SK-N-SH (cell line): Measurements from ENCODE around the gene SERPINA1. TPM values are rescaled to one million over a fixed set of nuclear protein-coding genes. Genes with fewer than 3 reads are reported as not detected.

Experiments
- CTCF ChIA-PET: fragments of 300-600, 350-600 bp; formaldehyde crosslinking; extraction: SDS; loops from one replicate; lab custom pipeline; 2021; lab: Yijun Ruan, JAX
- POLR2A ChIA-PET: fragments of 350-600 bp; sonication (Branson Sonifier 250); formaldehyde crosslinking; extraction: SDS; loops from one replicate; lab custom pipeline; 2020; ENCODE audit warnings: antibody characterized with exemption, inconsistent platforms; lab: Yijun Ruan, JAX
- DNase-seq: peaks from one replicate; pipeline ENCODE4 v3.0.0; 2012
- H2AFZ ChIP-seq: fragments of 200-600 bp; sonication (generic); 2 replicates; pipeline ENCODE4 v1.8.1; 2016; ENCODE audit warnings: antibody characterized with exemption, mild to moderate bottlenecking, low read depth
- H3F3A ChIP-seq: fragments of 200-600 bp; sonication (generic); replicated peaks from 2 replicates; pipeline ENCODE3; 2016; ENCODE audit warnings: antibody characterized with exemption, mild to moderate bottlenecking; ENCODE audit not compliant: insufficient read depth
- H3K27ac ChIP-seq, 2 experiments: fragments of 200-500 bp in 1 of 2; fragments of 200-600 bp in 1 of 2; sonication (Bioruptor generic) in 1 of 2; sonication (generic), shearing (Covaris generic) in 1 of 2; 2 replicates each; pipeline versions ENCODE4 v1.5.1 to v1.6.1; 2014 to 2016; ENCODE audit warnings: low read depth in 2 of 2, inconsistent platforms in 1 of 2, low read length in 1 of 2, mild to moderate bottlenecking in 1 of 2, mixed read lengths in 1 of 2
- H3K27me3 ChIP-seq: fragments of 200-600 bp; sonication (generic), shearing (Covaris generic); 2 replicates; pipeline ENCODE4 v1.6.1; 2016; ENCODE audit warnings: mixed run types; ENCODE audit not compliant: insufficient read depth
- H3K36me3 ChIP-seq, 2 experiments: fragments of 200-500 bp in 1 of 2; fragments of 200-600 bp in 1 of 2; sonication (Bioruptor generic) in 1 of 2; sonication (generic) in 1 of 2; replicated peaks in 1 of 2; 2 replicates each; pipeline versions ENCODE3 to v1.5.1; 2014 to 2016; ENCODE audit warnings: low read length in 1 of 2, mild to moderate bottlenecking in 1 of 2; ENCODE audit not compliant: insufficient read depth in 2 of 2, control insufficient read depth in 1 of 2
- H3K4me1 ChIP-seq, 2 experiments: fragments of 200-500 bp in 1 of 2; fragments of 200-600 bp in 1 of 2; sonication (Bioruptor generic) in 1 of 2; sonication (generic), shearing (Covaris generic) in 1 of 2; 2 replicates each; pipeline versions ENCODE4 v1.5.1 to v1.6.1; 2014 to 2016; ENCODE audit warnings: low read depth in 1 of 2, low read length in 1 of 2, mixed run types in 1 of 2; ENCODE audit not compliant: insufficient read depth in 2 of 2, control insufficient read depth in 1 of 2
- H3K4me2 ChIP-seq: fragments of 200-600 bp; sonication (generic), shearing (Covaris generic); 2 replicates; pipeline ENCODE4 v1.6.1; 2017; ENCODE audit warnings: mixed run types
- H3K4me3 ChIP-seq, 2 experiments: fragments of 200-500 bp in 1 of 2; fragments of 200-600 bp in 1 of 2; sonication (Bioruptor generic) in 1 of 2; sonication (generic), shearing (Covaris generic) in 1 of 2; 2 replicates each; pipeline versions ENCODE4 v1.5.1 to v1.8.1; 2014 to 2016; ENCODE audit warnings: low read depth in 2 of 2, inconsistent platforms in 1 of 2, low read length in 1 of 2, mild to moderate bottlenecking in 1 of 2, mixed read lengths in 1 of 2, moderate library complexity in 1 of 2
- H3K79me2 ChIP-seq: fragments of 200-600 bp; sonication (generic); 2 replicates; pipeline ENCODE4 v1.8.1; 2017; ENCODE audit warnings: mild to moderate bottlenecking; ENCODE audit not compliant: insufficient read depth
- H3K9ac ChIP-seq: fragments of 200-600 bp; sonication (generic); 2 replicates; pipeline ENCODE4 v1.6.1; 2017; ENCODE audit warnings: mixed run types
- H3K9me2 ChIP-seq: fragments of 200-600 bp; sonication (generic); 2 replicates; pipeline ENCODE4 v1.6.1; 2017; ENCODE audit warnings: mixed run types
- H3K9me3 ChIP-seq: fragments of 200-600 bp; sonication (generic); 2 replicates; pipeline ENCODE4 v1.6.1; 2017; ENCODE audit warnings: mixed run types, mild to moderate bottlenecking, moderate library complexity
- H4K20me1 ChIP-seq: fragments of 200-600 bp; sonication (generic); 2 replicates; pipeline ENCODE4 v1.6.1; 2017; ENCODE audit warnings: mild to moderate bottlenecking, mixed run types; ENCODE audit not compliant: insufficient read depth
- FOSL2 ChIP-seq: IDR thresholded peaks from 2 replicates; pipeline ENCODE4 v1.4.0; 2012; ENCODE audit warnings: low read depth, mild to moderate bottlenecking, moderate library complexity, borderline replicate concordance
- FOXJ3 ChIP-seq: sonication (generic); formaldehyde crosslinking; IDR thresholded peaks from 2 replicates; pipeline ENCODE4 v1.5.1; 2020; ENCODE audit warnings: mild to moderate bottlenecking, missing genetic modification reagents
- GATA2 ChIP-seq: sonication (generic); formaldehyde crosslinking; IDR thresholded peaks from 2 replicates; pipeline ENCODE4 v1.5.0; 2020; ENCODE audit warnings: mild to moderate bottlenecking, missing genetic modification reagents
- JUND ChIP-seq: IDR thresholded peaks from 2 replicates; pipeline ENCODE4 v1.4.0; 2012
- MXI1 ChIP-seq: IDR thresholded peaks from 2 replicates; pipeline ENCODE4 v1.6.1; 2012; ENCODE audit warnings: mild to moderate bottlenecking, low read depth, low read length, improper control_type of control experiment
- POLR2AphosphoS5 ChIP-seq: IDR thresholded peaks from 2 replicates; pipeline ENCODE4 v1.6.1; 2012; ENCODE audit warnings: low read depth, low read length
- SIN3A ChIP-seq: IDR thresholded peaks from 2 replicates; pipeline ENCODE4 v1.6.1; 2012; ENCODE audit warnings: low read depth, mild to moderate bottlenecking, low read length, moderate library complexity, borderline replicate concordance
- TAF1 ChIP-seq: IDR thresholded peaks from 2 replicates; pipeline ENCODE4 v1.6.1; 2012; ENCODE audit warnings: low read depth, mild to moderate bottlenecking, low read length, moderate library complexity, borderline replicate concordance
- YY1 ChIP-seq: IDR thresholded peaks from 2 replicates; pipeline ENCODE4 v1.4.0; 2012; ENCODE audit warnings: low read depth, mild to moderate bottlenecking
- WGBS: methylation state at CpG from one replicate; pipeline ENCODE4 v1.1.6; 2017; ENCODE audit warnings: low lambda C conversion rate; 5-methylcytosine and 5-hydroxymethylcytosine counted together
- polyA plus RNA-seq, 3 experiments: library from polyadenylated mRNA; depleted of rRNA; stranded (reverse); fragments of >200 nt; gene quantifications; 2 replicates each; pipeline ENCODE4 v1.2.3, GENCODE V29; 2012
- TF ChIP-seq, protein P1 (sequence below): fragments of 200-600 bp; sonication (generic); IDR thresholded peaks from 2 replicates; pipeline ENCODE4 v1.6.1; 2017; ENCODE audit warnings: antibody characterized with exemption, mild to moderate bottlenecking, moderate library complexity

The SERPINA1 gene
- polyA plus RNA-seq, 1 of the 3 experiments (the other 2 are of a cell fraction) = 11.3 TPM

GRCh38 chr14:94337274-94337673 is 51.1 kb downstream of the SERPINA1 start:
- POLR2A ChIA-PET = no interaction called here
- no peaks in the 10 kb centered on the region for H3K27me3 ChIP-seq
- H3K4me3 ChIP-seq = no peak overlapping the region
- no peak overlapping the region for H2AFZ ChIP-seq
- TF ChIP-seq POLR2AphosphoS5 (no peak), JUND (no peak)
- TF ChIP-seq, protein P1, sequence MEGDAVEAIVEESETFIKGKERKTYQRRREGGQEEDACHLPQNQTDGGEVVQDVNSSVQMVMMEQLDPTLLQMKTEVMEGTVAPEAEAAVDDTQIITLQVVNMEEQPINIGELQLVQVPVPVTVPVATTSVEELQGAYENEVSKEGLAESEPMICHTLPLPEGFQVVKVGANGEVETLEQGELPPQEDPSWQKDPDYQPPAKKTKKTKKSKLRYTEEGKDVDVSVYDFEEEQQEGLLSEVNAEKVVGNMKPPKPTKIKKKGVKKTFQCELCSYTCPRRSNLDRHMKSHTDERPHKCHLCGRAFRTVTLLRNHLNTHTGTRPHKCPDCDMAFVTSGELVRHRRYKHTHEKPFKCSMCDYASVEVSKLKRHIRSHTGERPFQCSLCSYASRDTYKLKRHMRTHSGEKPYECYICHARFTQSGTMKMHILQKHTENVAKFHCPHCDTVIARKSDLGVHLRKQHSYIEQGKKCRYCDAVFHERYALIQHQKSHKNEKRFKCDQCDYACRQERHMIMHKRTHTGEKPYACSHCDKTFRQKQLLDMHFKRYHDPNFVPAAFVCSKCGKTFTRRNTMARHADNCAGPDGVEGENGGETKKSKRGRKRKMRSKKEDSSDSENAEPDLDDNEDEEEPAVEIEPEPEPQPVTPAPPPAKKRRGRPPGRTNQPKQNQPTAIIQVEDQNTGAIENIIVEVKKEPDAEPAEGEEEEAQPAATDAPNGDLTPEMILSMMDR = peak; percentile 15; the same call in 1 of the 2 replicates
- no peak overlapping the region for H3K4me2 ChIP-seq
- H3K27ac ChIP-seq = no peak overlapping the region
- H3F3A ChIP-seq = peaks cover 6% of the 10 kb centered on the region
- 49% methylated on average over 6 of the region's 6 CpGs for WGBS
- no peaks in the 10 kb centered on the region for H4K20me1 ChIP-seq
- H3K79me2 ChIP-seq = no peaks in the 10 kb centered on the region
- H3K9ac ChIP-seq = no peak overlapping the region
- H3K9me2 ChIP-seq = no peaks in the 10 kb centered on the region
- H3K36me3 ChIP-seq = no peaks in the 10 kb centered on the region
- CTCF ChIA-PET = no interaction called here
- peaks cover 0 to 3% of the 10 kb centered on the region in 2 experiments; a peak in 1 of 4 replicates for H3K4me1 ChIP-seq
- no peak for DNase-seq
- H3K9me3 ChIP-seq = no peaks in the 10 kb centered on the region

- H3K36me3 ChIP-seq = no peaks in the 10 kb centered on the region
- H3K4me3 ChIP-seq = no peak overlapping the region
- CTCF ChIA-PET = interaction anchor here (1.1 to 1.3 kb wide), 2 partner anchors 11 to 157 kb away, joined by 3 read pairs; no protein-coding TSS in a partner anchor
- H3K4me1 ChIP-seq = no peaks in the 10 kb centered on the region
- no peaks in the 10 kb centered on the region for H3K27me3 ChIP-seq
- POLR2A ChIA-PET = no interaction called here
- no peaks in the 10 kb centered on the region for H3F3A ChIP-seq
- no peak overlapping the region for H3K27ac ChIP-seq
- no peak overlapping the region for H3K4me2 ChIP-seq
- TF ChIP-seq FOSL2 = no peak
- H3K9me2 ChIP-seq = no peaks in the 10 kb centered on the region
- H3K9ac ChIP-seq = no peak overlapping the region
- DNase-seq = no peak
- H3K9me3 ChIP-seq = no peaks in the 10 kb centered on the region
- 74% methylated on average over 4 of the region's 4 CpGs for whole genome bisulfite sequencing
- no peaks in the 10 kb centered on the region for H3K79me2 ChIP-seq
- no peaks in the 10 kb centered on the region for H4K20me1 ChIP-seq
- no peak overlapping the region for H2AFZ ChIP-seq
Measured at GRCh38 chr14:94334872-94335271, 53.5 kb downstream of the SERPINA1 start.

GRCh38 chr14:94332587-94332986 is 55.8 kb downstream of the SERPINA1 start:
- no peaks in the 10 kb centered on the region for H3F3A ChIP-seq
- no peak overlapping the region for H3K4me2 ChIP-seq
- ChIA-PET POLR2A (no interaction called here), CTCF (no interaction called here)
- no peak for TF ChIP-seq MXI1
- no peak for TF ChIP-seq TAF1
- TF ChIP-seq JUND = no peak
- TF ChIP-seq SIN3A = no peak
- no peak for TF ChIP-seq GATA2 (CRISPR knock-in tag)
- TF ChIP-seq FOXJ3 (CRISPR knock-in tag) = no peak
- no peak for TF ChIP-seq YY1
- H3K36me3 ChIP-seq = no peaks in the 10 kb centered on the region
- H3K4me3 ChIP-seq = no peak overlapping the region
- H3K79me2 ChIP-seq = no peaks in the 10 kb centered on the region
- no peak overlapping the region for H3K27ac ChIP-seq
- no peaks in the 10 kb centered on the region for H3K4me1 ChIP-seq
- H2AFZ ChIP-seq = no peak overlapping the region
- H4K20me1 ChIP-seq = no peaks in the 10 kb centered on the region
- H3K27me3 ChIP-seq = no peaks in the 10 kb centered on the region
- no peak overlapping the region for H3K9ac ChIP-seq
- no peaks in the 10 kb centered on the region for H3K9me3 ChIP-seq
- DNase-seq = no peak
- no peaks in the 10 kb centered on the region for H3K9me2 ChIP-seq
